Measurements from ENCODE around the gene ZNF200. TPM values are rescaled to one million over a fixed set of nuclear protein-coding genes. Genes with fewer than 3 reads are reported as not detected.
"Not testable (repeated sequence)": the region's sequence is repeated elsewhere in the genome, so short reads cannot be mapped to it uniquely, and the experiment has no call there.

The ZNF200 gene
- total RNA-seq, 1 experiment from 2014 or later = 12.1 TPM

GRCh38 chr16:3187798-3188674, 46.9 kb downstream of the ZNF200 start, which contains the start of gene OR1F1:
Gene OR1F1, plus strand, starts transcription at chr16:3188204.
- in situ Hi-C loops (cut with HindIII; ENCODE audit: low pct_unique_long_range_greater_than_20kb, low sequenced_read_pairs) = no loop called here
- peak; percentile 79 for DNase-seq (ENCODE audit: low read depth)

GRCh38 chr16:3186946-3187690, 47.8 kb downstream of the ZNF200 start:
- in situ Hi-C loops (cut with HindIII; ENCODE audit: low pct_unique_long_range_greater_than_20kb, low sequenced_read_pairs) = no loop called here
- DNase-seq (ENCODE audit: low read depth) = no peak

GRCh38 chr16:3183445-3184139, 51.4 kb downstream of the ZNF200 start:
- DNase-seq (ENCODE audit: low read depth) = no peak
- in situ Hi-C loops (cut with HindIII; ENCODE audit: low pct_unique_long_range_greater_than_20kb, low sequenced_read_pairs) = no loop called here

GRCh38 chr16:3182608-3183444, 52.1 kb downstream of the ZNF200 start:
- DNase-seq (ENCODE audit: low read depth) = peak; percentile 80
- in situ Hi-C loops (cut with HindIII; ENCODE audit: low pct_unique_long_range_greater_than_20kb, low sequenced_read_pairs) = no loop called here

GRCh38 chr16:3182293-3182607, 52.7 kb downstream of the ZNF200 start:
- in situ Hi-C loops (cut with HindIII; ENCODE audit: low pct_unique_long_range_greater_than_20kb, low sequenced_read_pairs) = not testable (repeated sequence)

GRCh38 chr16:3180445-3180878, 54.5 kb downstream of the ZNF200 start:
- no peak for DNase-seq (ENCODE audit: low read depth)
- in situ Hi-C loops (cut with HindIII; ENCODE audit: low pct_unique_long_range_greater_than_20kb, low sequenced_read_pairs) = no loop called here

More at GRCh38 chr16:3182293-3182607, 52.7 kb downstream of the ZNF200 start:
- not testable (repeated sequence) for DNase-seq (ENCODE audit: low read depth)

- in situ Hi-C loops (cut with HindIII; ENCODE audit: low pct_unique_long_range_greater_than_20kb, low sequenced_read_pairs) = no loop called here
- no peak for DNase-seq (ENCODE audit: low read depth)
Observed at GRCh38 chr16:3179651-3180050, 55.3 kb downstream of the ZNF200 start.

GRCh38 chr16:3175157-3176093, 59.5 kb downstream of the ZNF200 start:
- no peak for DNase-seq (ENCODE audit: low read depth)
- in situ Hi-C loops (cut with HindIII; ENCODE audit: low pct_unique_long_range_greater_than_20kb, low sequenced_read_pairs) = no loop called here

GRCh38 chr16:3174618-3175148, 60.3 kb downstream of the ZNF200 start:
- in situ Hi-C loops (cut with HindIII; ENCODE audit: low pct_unique_long_range_greater_than_20kb, low sequenced_read_pairs) = no loop called here
- no peak for DNase-seq (ENCODE audit: low read depth)

- no peak for DNase-seq (ENCODE audit: low read depth)
- in situ Hi-C loops (cut with HindIII; ENCODE audit: low pct_unique_long_range_greater_than_20kb, low sequenced_read_pairs) = no loop called here
Observed at GRCh38 chr16:3173892-3174617, 60.9 kb downstream of the ZNF200 start.

Other genes starting within 250 kb of the ZNF200 start
- gene CLDN9, start 222.2 kb downstream of the ZNF200 start, total RNA-seq (2014; rRNA removed; shearing (Covaris generic); ENCODE audit: low replicate concordance) = 0.07 TPM in 1 of 2 replicates, not detected in the other
- gene CLDN6, start 217.0 kb downstream of the ZNF200 start, total RNA-seq (2014; rRNA removed; shearing (Covaris generic); ENCODE audit: low replicate concordance) = not detected in 2 replicates
- 975 and 1,222 TPM in 2 replicates for gene TNFRSF12A, start 214.8 kb downstream of the ZNF200 start, total RNA-seq (2014; rRNA removed; shearing (Covaris generic); ENCODE audit: low replicate concordance)
- gene HCFC1R1, start 211.2 kb downstream of the ZNF200 start, total RNA-seq (2014; rRNA removed; shearing (Covaris generic); ENCODE audit: low replicate concordance) = 461 and 685 TPM in 2 replicates
- 247 and 252 TPM in 2 replicates for gene THOC6, start 211.1 kb downstream of the ZNF200 start, total RNA-seq (2014; rRNA removed; shearing (Covaris generic); ENCODE audit: low replicate concordance)
- not detected in 2 replicates for gene BICDL2, start 198.2 kb downstream of the ZNF200 start, total RNA-seq (2014; rRNA removed; shearing (Covaris generic); ENCODE audit: low replicate concordance)
- not detected in 2 replicates for gene MMP25, start 188.6 kb downstream of the ZNF200 start, total RNA-seq (2014; rRNA removed; shearing (Covaris generic); ENCODE audit: low replicate concordance)
- 171 and 219 TPM in 2 replicates for gene IL32, start 169.5 kb downstream of the ZNF200 start, total RNA-seq (2014; rRNA removed; shearing (Covaris generic); ENCODE audit: low replicate concordance)
- not detected in 2 replicates for gene ZSCAN10, start 135.9 kb downstream of the ZNF200 start, total RNA-seq (2014; rRNA removed; shearing (Covaris generic); ENCODE audit: low replicate concordance)
- gene ZNF205, start 122.6 kb downstream of the ZNF200 start, total RNA-seq (2014; rRNA removed; shearing (Covaris generic); ENCODE audit: low replicate concordance) = 20.0 and 28.4 TPM in 2 replicates
- gene ZNF213, start 100.1 kb downstream of the ZNF200 start, total RNA-seq (2014; rRNA removed; shearing (Covaris generic); ENCODE audit: low replicate concordance) = 2.6 and 4.8 TPM in 2 replicates
- not detected in 2 replicates for gene OR1F1, start 47.0 kb downstream of the ZNF200 start, total RNA-seq (2014; rRNA removed; shearing (Covaris generic); ENCODE audit: low replicate concordance)
- gene MEFV, start 21.5 kb upstream of the ZNF200 start, total RNA-seq (2014; rRNA removed; shearing (Covaris generic); ENCODE audit: low replicate concordance) = not detected in 2 replicates
- gene ZNF263, start 48.3 kb upstream of the ZNF200 start, total RNA-seq (2014; rRNA removed; shearing (Covaris generic); ENCODE audit: low replicate concordance) = 58.5 and 90.0 TPM in 2 replicates
- 4.4 and 5.7 TPM in 2 replicates for gene TIGD7, start 70.3 kb upstream of the ZNF200 start, total RNA-seq (2014; rRNA removed; shearing (Covaris generic); ENCODE audit: low replicate concordance)
- 7.9 and 21.0 TPM in 2 replicates for gene ZNF75A, start 70.3 kb upstream of the ZNF200 start, total RNA-seq (2014; rRNA removed; shearing (Covaris generic); ENCODE audit: low replicate concordance)
- gene OR2C1, start 120.7 kb upstream of the ZNF200 start, total RNA-seq (2014; rRNA removed; shearing (Covaris generic); ENCODE audit: low replicate concordance) = not detected in 2 replicates
- 19.6 and 23.3 TPM in 2 replicates for gene ZSCAN32, start 165.8 kb upstream of the ZNF200 start, total RNA-seq (2014; rRNA removed; shearing (Covaris generic); ENCODE audit: low replicate concordance)
- 16.4 and 27.0 TPM in 2 replicates for gene ZNF174, start 166.1 kb upstream of the ZNF200 start, total RNA-seq (2014; rRNA removed; shearing (Covaris generic); ENCODE audit: low replicate concordance)
- 1.5 and 3.8 TPM in 2 replicates for gene ZNF597, start 208.3 kb upstream of the ZNF200 start, total RNA-seq (2014; rRNA removed; shearing (Covaris generic); ENCODE audit: low replicate concordance)
- gene NAA60, start 208.5 kb upstream of the ZNF200 start, total RNA-seq (2014; rRNA removed; shearing (Covaris generic); ENCODE audit: low replicate concordance) = 15.5 and 32.5 TPM in 2 replicates